ENCODE data around the gene UROS.

GRCh38 chr10:125871338-125871737 lies 48.3 kb upstream of the UROS start:
- TF ChIP-seq POLR2A (IDR thresholded peaks at IDR 0.05; ENCODE audit: low read length) (no peak), USF2 (IDR thresholded peaks at IDR 0.05) (no peak), PBX3 (IDR thresholded peaks at IDR 0.05) (no peak), JUNB (IDR thresholded peaks at IDR 0.05) (no peak), KDM5A (IDR thresholded peaks at IDR 0.05) (no peak), CTCF (IDR thresholded peaks at IDR 0.05) (no peak), MYC (IDR thresholded peaks at IDR 0.05; ENCODE audit: borderline replicate concordance, low read length) (no peak), CHD2 (IDR thresholded peaks at IDR 0.05; ENCODE audit: low read length, partially characterized antibody) (no peak), RFX5 (IDR thresholded peaks at IDR 0.05) (no peak), SMC3 (IDR thresholded peaks at IDR 0.05) (no peak)
